ENCODE measurements around the gene TPM1.

TPM1 gene

DNA sequence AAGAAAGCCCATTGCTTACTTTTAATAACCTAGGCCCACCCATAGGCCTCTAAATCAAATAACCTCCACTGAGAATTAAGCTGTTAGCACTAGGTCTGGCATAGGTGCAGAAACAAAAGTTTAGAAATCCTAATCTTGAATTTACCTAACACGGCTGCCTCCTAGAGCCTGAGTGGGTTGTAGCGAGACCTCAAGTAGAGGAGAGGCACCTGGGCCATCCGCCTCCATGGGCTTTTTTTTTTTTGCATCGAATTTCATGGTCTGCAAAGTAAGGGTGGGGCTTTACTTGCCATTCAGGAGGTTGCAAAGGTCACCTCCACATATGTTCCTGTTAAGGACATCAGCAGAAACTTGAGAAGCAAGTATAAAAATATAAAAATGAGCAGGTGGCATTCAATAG, 6.6 kb upstream of the TPM1 start:
- TF ChIP-seq, protein P1, sequence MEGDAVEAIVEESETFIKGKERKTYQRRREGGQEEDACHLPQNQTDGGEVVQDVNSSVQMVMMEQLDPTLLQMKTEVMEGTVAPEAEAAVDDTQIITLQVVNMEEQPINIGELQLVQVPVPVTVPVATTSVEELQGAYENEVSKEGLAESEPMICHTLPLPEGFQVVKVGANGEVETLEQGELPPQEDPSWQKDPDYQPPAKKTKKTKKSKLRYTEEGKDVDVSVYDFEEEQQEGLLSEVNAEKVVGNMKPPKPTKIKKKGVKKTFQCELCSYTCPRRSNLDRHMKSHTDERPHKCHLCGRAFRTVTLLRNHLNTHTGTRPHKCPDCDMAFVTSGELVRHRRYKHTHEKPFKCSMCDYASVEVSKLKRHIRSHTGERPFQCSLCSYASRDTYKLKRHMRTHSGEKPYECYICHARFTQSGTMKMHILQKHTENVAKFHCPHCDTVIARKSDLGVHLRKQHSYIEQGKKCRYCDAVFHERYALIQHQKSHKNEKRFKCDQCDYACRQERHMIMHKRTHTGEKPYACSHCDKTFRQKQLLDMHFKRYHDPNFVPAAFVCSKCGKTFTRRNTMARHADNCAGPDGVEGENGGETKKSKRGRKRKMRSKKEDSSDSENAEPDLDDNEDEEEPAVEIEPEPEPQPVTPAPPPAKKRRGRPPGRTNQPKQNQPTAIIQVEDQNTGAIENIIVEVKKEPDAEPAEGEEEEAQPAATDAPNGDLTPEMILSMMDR (IDR thresholded peaks at IDR 0.05; ENCODE audit: insufficient read depth, missing control alignments), result no peak
- FAIRE-seq (no peak), DNase-seq (ENCODE audit: insufficient read length, low spot score) (no peak)

DNA sequence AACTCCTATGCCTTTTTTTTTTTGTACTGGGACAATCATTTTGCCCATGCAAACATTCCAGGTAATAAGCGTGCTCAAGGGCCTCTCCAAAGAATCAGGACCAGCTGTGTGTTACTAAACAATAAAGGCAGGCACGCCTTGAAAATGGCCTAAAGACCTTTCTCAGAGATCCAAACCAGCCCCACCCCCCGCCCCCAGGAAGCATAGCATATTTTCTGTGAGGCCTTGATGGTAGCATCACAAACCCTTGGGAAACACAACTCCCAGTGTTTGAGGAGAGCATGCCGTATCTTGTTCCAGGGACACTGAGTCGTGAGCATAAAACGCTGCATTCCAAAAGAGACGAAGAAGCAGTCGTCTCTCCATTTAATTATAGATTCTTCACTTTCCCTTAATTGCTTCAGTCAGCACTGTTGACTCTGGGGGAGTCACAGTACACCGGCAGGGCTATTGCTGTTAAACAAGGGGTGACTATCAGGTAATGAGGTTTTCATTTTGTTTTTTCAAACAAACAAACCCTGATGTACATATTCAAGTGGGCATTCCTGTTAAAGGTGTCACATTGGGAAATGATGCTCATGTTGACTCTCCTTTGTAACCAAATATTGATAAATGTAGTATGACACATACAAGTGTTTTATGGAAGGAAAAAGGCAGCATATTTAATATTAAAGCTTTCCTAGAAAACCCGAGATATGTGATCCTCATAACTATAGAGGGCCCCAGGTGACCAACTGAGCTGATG, 4.4 kb upstream of the TPM1 start:
- DNase-seq (ENCODE audit: insufficient read length, low spot score), result no peak
- TF ChIP-seq, protein P1 (IDR thresholded peaks at IDR 0.05; ENCODE audit: insufficient read depth, missing control alignments), result no peak
- no peak for FAIRE-seq

DNA sequence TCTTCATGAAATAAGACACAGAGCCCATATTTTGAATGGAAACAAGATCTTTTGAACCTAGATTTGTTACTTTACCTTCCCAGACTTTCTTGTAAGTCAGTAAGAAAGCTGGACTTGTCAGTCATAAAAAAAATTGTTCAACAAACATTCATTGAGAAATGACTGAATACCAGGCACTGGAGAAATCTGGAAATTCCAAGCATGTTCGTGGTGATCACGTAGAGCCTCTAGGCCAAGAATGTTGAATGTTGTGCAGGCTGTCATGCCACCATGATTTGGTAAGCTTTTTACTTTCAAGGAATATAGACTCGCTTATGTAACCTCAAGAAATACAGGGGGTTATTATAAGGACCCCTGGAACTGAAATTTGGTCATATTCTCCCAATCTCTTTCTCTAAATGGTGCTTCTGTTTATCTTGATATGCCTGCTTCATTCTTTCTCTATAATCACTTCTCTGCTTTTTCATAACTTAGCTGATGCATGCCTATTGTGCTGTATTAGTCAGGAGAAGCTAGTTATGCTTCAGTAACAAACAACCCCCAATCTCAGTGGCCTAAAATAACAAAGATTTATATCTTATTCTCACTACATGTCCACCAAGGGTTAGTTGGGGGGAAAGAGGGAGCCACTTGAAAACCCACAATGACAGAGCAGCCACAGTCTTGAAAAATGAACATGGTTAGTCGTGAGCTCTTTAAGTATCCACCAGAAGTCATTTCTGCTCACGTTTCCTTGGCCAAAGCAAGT, 3.4 kb upstream of the TPM1 start:
- TF ChIP-seq, protein P1 (IDR thresholded peaks at IDR 0.05; ENCODE audit: insufficient read depth, missing control alignments), result no peak
- no peak for DNase-seq (ENCODE audit: insufficient read length, low spot score)
- no peak for FAIRE-seq

DNA sequence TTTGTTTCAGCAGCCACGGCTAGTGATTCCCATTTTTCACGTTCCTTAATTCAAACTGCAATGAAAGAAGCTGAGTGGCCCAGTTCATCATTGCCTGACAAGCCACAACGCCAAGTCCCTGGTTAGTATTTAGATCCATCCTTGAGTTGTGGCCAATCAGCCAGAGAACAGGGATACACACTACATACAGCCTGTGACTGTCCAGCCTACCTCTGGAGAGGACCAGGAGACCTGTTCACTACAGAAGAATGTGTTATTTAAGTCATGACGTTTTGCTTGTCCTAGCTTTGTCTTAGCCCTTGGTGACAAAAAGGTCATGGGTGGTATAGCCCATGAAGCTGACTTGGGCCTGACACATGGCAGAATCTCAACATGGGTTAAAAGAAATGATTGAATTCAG, 2.7 kb upstream of the TPM1 start:
- TF ChIP-seq, protein P1 (IDR thresholded peaks at IDR 0.05; ENCODE audit: insufficient read depth, missing control alignments), result no peak
- DNase-seq (ENCODE audit: insufficient read length, low spot score) (no peak), FAIRE-seq (no peak)

DNA sequence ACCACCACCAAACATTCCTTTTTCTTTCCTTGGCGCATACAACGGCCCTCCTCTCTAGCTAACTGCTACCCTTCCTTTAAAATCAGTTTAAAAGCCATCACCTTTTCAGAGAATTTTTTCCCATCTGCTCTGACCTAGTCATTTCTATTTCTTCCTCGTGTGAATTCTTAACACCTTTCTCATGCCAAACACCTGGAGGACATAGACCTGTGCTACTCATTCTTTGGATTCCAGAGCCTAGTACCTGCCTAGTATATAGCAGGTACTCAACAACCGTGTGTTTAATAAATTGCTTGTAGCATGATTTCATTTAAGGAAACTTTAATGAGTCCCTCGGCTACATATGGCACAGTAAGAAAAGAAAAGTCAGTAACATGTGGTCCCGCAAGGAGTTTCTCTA, 2.0 kb upstream of the TPM1 start:
- DNase-seq (ENCODE audit: insufficient read length, low spot score), result no peak
- TF ChIP-seq, protein P1 (IDR thresholded peaks at IDR 0.05; ENCODE audit: insufficient read depth, missing control alignments), result no peak
- no peak for FAIRE-seq

DNA sequence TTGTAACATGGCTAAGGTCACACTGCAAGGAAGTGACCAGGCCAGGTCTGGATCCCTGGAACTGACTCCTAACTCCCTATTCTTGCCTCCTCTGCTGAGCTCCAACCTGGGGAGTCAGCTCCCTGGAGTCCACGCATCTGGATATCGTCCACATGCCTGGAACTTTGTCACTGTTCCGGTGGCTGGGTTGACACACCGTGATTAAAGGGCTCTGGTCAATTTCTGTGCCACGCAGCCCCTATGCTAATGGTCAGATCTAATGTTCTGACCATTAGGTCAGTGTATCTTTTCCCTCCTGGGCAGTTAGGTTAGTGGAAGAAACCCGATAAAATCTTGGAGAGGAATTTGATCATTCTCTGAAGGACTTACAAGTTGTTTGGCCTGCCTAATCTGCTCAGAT, 1.6 kb upstream of the TPM1 start:
- TF ChIP-seq, protein P1 (IDR thresholded peaks at IDR 0.05; ENCODE audit: insufficient read depth, missing control alignments), result no peak
- no peak for FAIRE-seq
- no peak for DNase-seq (ENCODE audit: insufficient read length, low spot score)
